ENCODE results near the gene AKNAD1. TPM values are rescaled to one million over a fixed set of nuclear protein-coding genes. Genes with fewer than 3 reads are reported as not detected.

The AKNAD1 gene, protein sequence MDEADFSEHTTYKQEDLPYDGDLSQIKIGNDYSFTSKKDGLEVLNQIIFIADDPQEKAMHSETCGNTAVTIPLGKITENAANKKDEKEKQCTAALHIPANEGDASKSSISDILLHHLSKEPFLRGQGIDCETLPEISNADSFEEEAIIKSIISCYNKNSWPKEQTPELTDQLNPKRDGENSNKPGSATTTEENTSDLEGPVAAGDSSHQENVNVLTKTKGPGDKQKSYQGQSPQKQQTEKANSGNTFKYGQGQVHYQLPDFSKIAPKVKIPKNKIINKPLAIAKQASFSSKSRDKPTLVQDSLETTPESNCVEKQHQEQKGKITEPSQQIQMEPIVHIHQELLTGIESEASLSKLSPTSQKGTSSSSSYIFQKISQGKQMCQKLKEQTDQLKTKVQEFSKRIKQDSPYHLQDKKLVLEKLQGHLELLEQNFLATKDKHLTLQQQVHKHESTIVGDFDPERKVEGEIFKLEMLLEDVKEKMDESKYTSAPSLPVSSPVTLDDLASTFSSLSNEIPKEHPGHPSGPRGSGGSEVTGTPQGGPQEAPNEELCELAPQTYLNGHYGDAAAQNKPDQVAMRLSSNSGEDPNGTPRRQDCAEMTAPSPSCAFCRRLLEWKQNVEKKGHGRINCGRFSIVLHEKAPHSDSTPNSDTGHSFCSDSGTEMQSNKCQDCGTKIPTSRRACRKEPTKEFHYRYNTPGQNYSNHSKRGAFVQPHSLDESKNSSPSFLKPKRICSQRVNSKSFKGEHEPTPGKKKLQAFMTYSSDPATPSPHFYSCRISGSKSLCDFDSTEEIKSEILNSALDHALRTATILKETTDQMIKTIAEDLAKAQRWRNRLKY
- 0.34 TPM in 1 of 2 replicates, not detected in the other for total RNA-seq

DNA sequence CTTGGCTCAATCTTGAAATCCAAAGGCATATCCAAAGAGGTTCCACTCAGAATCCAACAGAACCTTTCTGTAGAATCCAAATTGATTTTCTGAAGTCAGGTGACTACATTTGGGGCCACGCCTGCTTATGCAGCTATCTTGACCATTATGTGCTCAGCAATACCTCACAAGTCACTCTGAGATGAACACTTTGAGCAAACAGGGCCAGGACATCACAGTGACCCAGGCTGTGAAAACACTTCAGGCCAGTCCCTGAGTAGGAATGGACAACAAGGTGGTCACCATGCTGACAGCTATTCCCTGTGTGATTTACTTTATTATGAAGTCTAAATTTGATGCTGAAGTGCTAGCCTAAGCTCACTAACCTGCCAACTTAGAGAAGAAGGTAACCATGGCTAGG lies at the start of gene AKNAD1:
Gene AKNAD1 (minus strand): TSS at position 101 of the 400 bp plus-strand sequence. CDS start 4,430 bp downstream, outside the sequence.

Other genes with a start within 250 kb of the AKNAD1 start
- 2.7 and 3.4 TPM in 2 replicates for gene HENMT1, start 196.0 kb downstream of the AKNAD1 start, total RNA-seq
- gene PRPF38B, start 164.8 kb downstream of the AKNAD1 start, total RNA-seq = 8.9 and 9.9 TPM in 2 replicates
- not detected in 2 replicates for gene FNDC7, start 144.2 kb downstream of the AKNAD1 start, total RNA-seq
- gene STXBP3, start 110.4 kb downstream of the AKNAD1 start, total RNA-seq = 31.3 and 38.5 TPM in 2 replicates
- gene GPSM2, start 19.9 kb upstream of the AKNAD1 start, total RNA-seq = 43.9 and 49.4 TPM in 2 replicates
- 14.9 and 17.0 TPM in 2 replicates for gene CLCC1, start 106.4 kb upstream of the AKNAD1 start, total RNA-seq
- gene WDR47, start 185.0 kb upstream of the AKNAD1 start, total RNA-seq = 7.3 and 8.1 TPM in 2 replicates
- 23.6 and 32.3 TPM in 2 replicates for gene TAF13, start 218.9 kb upstream of the AKNAD1 start, total RNA-seq
- 17.4 and 17.7 TPM in 2 replicates for gene TMEM167B, start 233.7 kb upstream of the AKNAD1 start, total RNA-seq

All from bronchus fibroblast of lung (primary cell).